Pericardium fibroblast (primary cell): ENCODE data around the gene CNGB1. TPM values are rescaled to one million over a fixed set of nuclear protein-coding genes. Genes with fewer than 3 reads are reported as not detected.

Experiments
- total RNA-seq: library from RNA; depleted of rRNA; stranded (reverse); fragments of >200 nt; gene quantifications from 2 replicates; pipeline ENCODE4 v1.2.3, GENCODE V29; 2015

CNGB1 gene
- not detected in 2 replicates for total RNA-seq

GRCh38 chr16:57970970-57971369 is at the start of gene CNGB1:
TSS of gene CNGB1 (minus strand) at chr16:57971128. CDS start at chr16:57967286, 3,842 bp downstream.

GRCh38 chr16:58000706-58001676 is 30.1 kb upstream of the CNGB1 start, which contains the start of gene USB1:
TSS of gene USB1 (plus strand) at chr16:58001407. CDS start at chr16:58001484, 77 bp downstream.

GRCh38 chr16:57999971-58000705 is 29.2 kb upstream of the CNGB1 start, which contains the start of gene ZNF319:
TSS of gene ZNF319 (minus strand) at chr16:58000672. CDS start at chr16:57998265, 2,407 bp downstream.

Other genes starting within 250 kb of the CNGB1 start
- 17.9 and 20.3 TPM in 2 replicates for gene KATNB1, start 235.4 kb downstream of the CNGB1 start, total RNA-seq
- gene KIFC3, start 168.6 kb downstream of the CNGB1 start, total RNA-seq, result 12.0 and 54.6 TPM in 2 replicates
- gene ZNF319, start 29.5 kb upstream of the CNGB1 start, total RNA-seq, result 7.5 and 9.8 TPM in 2 replicates
- gene USB1, start 30.3 kb upstream of the CNGB1 start, total RNA-seq, result 12.1 and 12.8 TPM in 2 replicates
- gene MMP15, start 54.6 kb upstream of the CNGB1 start, total RNA-seq, result 5.3 and 8.1 TPM in 2 replicates
- gene CFAP20, start 158.3 kb upstream of the CNGB1 start, total RNA-seq, result 26.5 and 38.3 TPM in 2 replicates
- 17.4 and 23.2 TPM in 2 replicates for gene CSNK2A2, start 227.0 kb upstream of the CNGB1 start, total RNA-seq